ENCODE measurements around the gene ALG14.
"Not testable (repeated sequence)": the region's sequence is repeated elsewhere in the genome, so short reads cannot be mapped to it uniquely, and the experiment has no call there.

ALG14 gene

DNA sequence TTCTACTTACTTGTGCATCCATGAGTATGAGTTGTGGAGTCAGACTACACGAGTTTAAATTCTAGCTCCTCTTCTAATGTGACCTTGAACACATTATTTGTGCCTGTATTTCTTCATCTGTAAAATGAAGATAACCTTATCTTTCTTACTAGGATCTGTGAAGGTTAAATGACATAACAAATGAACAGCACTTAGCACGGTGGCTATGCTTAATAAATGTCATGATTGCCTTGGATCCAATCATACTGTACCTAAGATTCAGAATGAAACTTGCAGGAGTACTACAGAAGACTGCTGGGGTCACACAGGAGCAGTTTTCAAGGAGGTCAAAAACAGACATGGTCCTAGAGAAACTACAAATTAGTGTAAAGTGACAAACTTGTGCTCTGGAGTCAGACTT, 22.2 kb upstream of the ALG14 start:
- H3F3A ChIP-seq (ENCODE audit: insufficient read depth), result no peaks in the 10 kb centered on the region
- no peak for TF ChIP-seq EZH2phosphoT487 (conservative IDR thresholded peaks at IDR 0.05; ENCODE audit: low read length)
- no peak for TF ChIP-seq CTCF (IDR thresholded peaks at IDR 0.05; ENCODE audit: insufficient read depth, low read length, poor library complexity, severe bottlenecking)
- no peaks in the 10 kb centered on the region for H3K79me2 ChIP-seq (ENCODE audit: insufficient read depth, low read length)
- no peak overlapping the region for H3K4me2 ChIP-seq (ENCODE audit: low read depth, low read length, poor library complexity, severe bottlenecking)
- no peaks in the 10 kb centered on the region for H4K20me1 ChIP-seq (ENCODE audit: low read depth, low read length)
- H3K9me3 ChIP-seq (ENCODE audit: insufficient read depth, low read length), result no peaks in the 10 kb centered on the region
- H3K9me2 ChIP-seq (replicated peaks; ENCODE audit: insufficient read depth, low read length), result no peaks in the 10 kb centered on the region
- H3K27me3 ChIP-seq (ENCODE audit: low read length), result no peaks in the 10 kb centered on the region
- no peaks in the 10 kb centered on the region for H3K36me3 ChIP-seq (ENCODE audit: low read length)
- H3K27ac ChIP-seq (ENCODE audit: low read depth, low read length), result no peak overlapping the region
- no peak overlapping the region for H3K9ac ChIP-seq (ENCODE audit: low read length)
- H3K4me3 ChIP-seq (ENCODE audit: insufficient read depth, low read length, poor library complexity, severe bottlenecking), result no peak overlapping the region
- no peak overlapping the region for H2AFZ ChIP-seq (ENCODE audit: low read depth, low read length, severe bottlenecking)

DNA sequence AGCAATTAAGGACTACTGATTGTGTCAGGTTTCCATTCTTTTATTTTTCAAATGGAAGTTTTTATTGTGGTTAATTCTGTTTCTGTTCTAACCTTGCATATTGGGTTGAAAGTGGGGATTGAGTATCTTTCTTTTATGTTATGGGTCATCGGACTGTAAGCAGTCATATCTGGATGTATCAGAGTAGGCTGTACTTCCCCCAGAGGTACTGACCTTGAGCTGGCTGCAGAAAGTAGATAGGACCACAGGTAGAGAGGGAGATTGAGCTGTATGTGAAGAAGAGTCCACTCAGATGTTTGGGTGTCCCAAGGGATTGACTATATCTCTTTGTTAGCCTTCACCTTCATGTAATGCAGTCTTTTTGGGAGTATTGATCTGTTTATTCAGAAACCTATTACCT, 20.5 kb upstream of the ALG14 start:
- H3K4me3 ChIP-seq (ENCODE audit: insufficient read depth, low read length, poor library complexity, severe bottlenecking), result no peak overlapping the region
- H3K9ac ChIP-seq (ENCODE audit: low read length), result no peak overlapping the region
- no peaks in the 10 kb centered on the region for H3K79me2 ChIP-seq (ENCODE audit: insufficient read depth, low read length)
- no peak overlapping the region for H3K4me2 ChIP-seq (ENCODE audit: low read depth, low read length, poor library complexity, severe bottlenecking)
- no peaks in the 10 kb centered on the region for H3F3A ChIP-seq (ENCODE audit: insufficient read depth)
- H2AFZ ChIP-seq (ENCODE audit: low read depth, low read length, severe bottlenecking), result no peak overlapping the region
- H3K27me3 ChIP-seq (ENCODE audit: low read length), result no peaks in the 10 kb centered on the region
- no peak overlapping the region for H3K27ac ChIP-seq (ENCODE audit: low read depth, low read length)
- H4K20me1 ChIP-seq (ENCODE audit: low read depth, low read length), result no peaks in the 10 kb centered on the region
- no peaks in the 10 kb centered on the region for H3K9me3 ChIP-seq (ENCODE audit: insufficient read depth, low read length)
- TF ChIP-seq EZH2phosphoT487 (conservative IDR thresholded peaks at IDR 0.05; ENCODE audit: low read length) (no peak), CTCF (IDR thresholded peaks at IDR 0.05; ENCODE audit: insufficient read depth, low read length, poor library complexity, severe bottlenecking) (no peak)
- no peaks in the 10 kb centered on the region for H3K9me2 ChIP-seq (replicated peaks; ENCODE audit: insufficient read depth, low read length)
- H3K36me3 ChIP-seq (ENCODE audit: low read length), result no peaks in the 10 kb centered on the region

GRCh38 chr1:95092891-95093290, 20.1 kb upstream of the ALG14 start:
- H3K9ac ChIP-seq (ENCODE audit: low read length), result not testable (repeated sequence)

DNA sequence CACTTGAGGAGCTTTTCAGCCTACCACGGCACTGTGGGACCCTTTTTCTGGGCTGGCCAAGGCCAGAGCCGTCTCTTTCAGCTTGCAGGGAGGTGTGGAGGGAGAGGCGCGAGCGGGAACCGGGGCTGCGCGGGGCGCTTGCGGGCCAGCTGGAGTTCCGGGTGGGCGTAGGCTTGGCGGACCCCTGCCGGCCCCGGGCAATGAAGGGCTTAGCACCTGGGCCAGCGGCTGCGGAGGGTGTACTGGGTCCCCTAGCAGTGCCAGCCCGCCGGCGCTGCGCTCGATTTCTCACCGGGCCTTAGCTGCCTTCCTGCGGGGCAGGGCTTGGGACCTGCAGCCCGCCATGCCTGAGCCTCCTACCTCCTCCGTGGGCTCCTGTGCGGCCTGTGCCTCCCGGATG, 18.5 kb upstream of the ALG14 start:
- not testable (repeated sequence) for H3K9ac ChIP-seq (ENCODE audit: low read length); H3K9me2 ChIP-seq (replicated peaks; ENCODE audit: insufficient read depth, low read length); H3K4me2 ChIP-seq (ENCODE audit: low read depth, low read length, poor library complexity, severe bottlenecking); H3F3A ChIP-seq (ENCODE audit: insufficient read depth); H3K27me3 ChIP-seq (ENCODE audit: low read length); H3K4me3 ChIP-seq (ENCODE audit: insufficient read depth, low read length, poor library complexity, severe bottlenecking); H3K36me3 ChIP-seq (ENCODE audit: low read length); H3K27ac ChIP-seq (ENCODE audit: low read depth, low read length); H2AFZ ChIP-seq (ENCODE audit: low read depth, low read length, severe bottlenecking); H3K79me2 ChIP-seq (ENCODE audit: insufficient read depth, low read length); H4K20me1 ChIP-seq (ENCODE audit: low read depth, low read length); H3K9me3 ChIP-seq (ENCODE audit: insufficient read depth, low read length)

More at GRCh38 chr1:95092891-95093290, 20.1 kb upstream of the ALG14 start:
- not testable (repeated sequence) for H3K9me2 ChIP-seq (replicated peaks; ENCODE audit: insufficient read depth, low read length); H2AFZ ChIP-seq (ENCODE audit: low read depth, low read length, severe bottlenecking); H3K9me3 ChIP-seq (ENCODE audit: insufficient read depth, low read length); H3K27me3 ChIP-seq (ENCODE audit: low read length); H3F3A ChIP-seq (ENCODE audit: insufficient read depth); H3K36me3 ChIP-seq (ENCODE audit: low read length); H3K27ac ChIP-seq (ENCODE audit: low read depth, low read length); H3K4me3 ChIP-seq (ENCODE audit: insufficient read depth, low read length, poor library complexity, severe bottlenecking); H3K4me2 ChIP-seq (ENCODE audit: low read depth, low read length, poor library complexity, severe bottlenecking); H4K20me1 ChIP-seq (ENCODE audit: low read depth, low read length); H3K79me2 ChIP-seq (ENCODE audit: insufficient read depth, low read length)
